Testis (tissue), 3 donors: Measurements from ENCODE around the gene CYP4X1. TPM values are rescaled to one million over a fixed set of nuclear protein-coding genes. Genes with fewer than 3 reads are reported as not detected.

Experiments used
- DNase-seq: peaks from one replicate; pipeline ENCODE4 v3.0.0-alpha.2; 2019
- H3K27ac ChIP-seq, 2 donors: fragments of 200-600 bp; sonication (generic); one replicate each; pipeline ENCODE4 v1.5.1; 2019
- H3K27me3 ChIP-seq: fragments of 200-600 bp; sonication (generic); one replicate; pipeline ENCODE4 v1.5.1; 2019
- H3K36me3 ChIP-seq: fragments of 200-600 bp; sonication (generic); one replicate; pipeline ENCODE4 v1.5.1; 2017; ENCODE audit warnings: low read depth; ENCODE audit errors: missing control alignments
- H3K4me1 ChIP-seq: fragments of 200-600 bp; sonication (generic); one replicate; pipeline ENCODE4 v1.5.1; 2019
- H3K4me3 ChIP-seq, 2 donors: fragments of 200-600 bp; sonication (generic); one replicate each; pipeline ENCODE4 v1.5.1; 2017 to 2019
- H3K9me3 ChIP-seq: fragments of 200-600 bp; sonication (generic); one replicate; pipeline ENCODE4 v1.5.1; 2017
- CTCF ChIP-seq, 3 experiments: fragments of 450-650 bp in 2 of 3; fragments of 200-600 bp in 1 of 3; sonication (generic) in 1 of 3; IDR thresholded peaks; one replicate each; pipeline ENCODE4 v1.5.1; 2016 to 2019; ENCODE audit warnings: antibody characterized with exemption in 3 of 3, mild to moderate bottlenecking in 2 of 3, moderate library complexity in 1 of 3
- POLR2A ChIP-seq: fragments of 450-650 bp; IDR thresholded peaks from one replicate; pipeline ENCODE4 v1.6.1; 2017; ENCODE audit warnings: antibody characterized with exemption, mild to moderate bottlenecking, moderate library complexity
- WGBS, 2 donors: methylation state at CpG; one replicate each; pipeline ENCODE4 v1.1.5; 2018; 5-methylcytosine and 5-hydroxymethylcytosine counted together
- intact Hi-C: fragments of 100-400 bp; cut with DNase I; formaldehyde crosslinking; loops from one replicate; pipeline ENCODE4 v1.15.1; 2023; ENCODE audit warnings: low total_unique reads
- polyA plus RNA-seq: library from polyadenylated mRNA; stranded (reverse); fragments of 350-450 nt; fragmentation: Illumina TruSeq; extraction: RNeasy Lipid Tissue Mini Kit (QIAGEN cat#74804); gene quantifications from one replicate; pipeline ENCODE4 v1.2.3, GENCODE V29; 2014; ENCODE audit warnings: low read depth, low replicate concordance; ENCODE audit not compliant: insufficient read depth
- total RNA-seq, 2 donors: library from RNA; depleted of rRNA; stranded (reverse); fragments of >200 nt; gene quantifications; one replicate each; pipeline ENCODE4 v1.2.3, GENCODE V29; 2016

Gene CYP4X1
- total and polyA plus RNA-seq, 3 donors from 2014 or later = 7.5 to 10.4 (median 9.4) TPM

GRCh38 chr1:47013293-47013692 is 10.2 kb upstream of the CYP4X1 start:
- no peaks in the 10 kb centered on the region for H3K27me3 ChIP-seq
- intact Hi-C loops = no loop called here
- H3K4me3 ChIP-seq = no peak overlapping the region
- H3K27ac ChIP-seq = no peak overlapping the region
- no peak for DNase-seq
- H3K4me1 ChIP-seq = no peaks in the 10 kb centered on the region
- TF ChIP-seq POLR2A = no peak
- TF ChIP-seq CTCF (IDR thresholded peaks at IDR 0.05) = no peak
- H3K36me3 ChIP-seq = no peaks in the 10 kb centered on the region
- no peaks in the 10 kb centered on the region for H3K9me3 ChIP-seq
- 57 to 65% methylated on average over 2 of the region's 2 CpGs for whole genome bisulfite sequencing, 2 donors

- TF ChIP-seq POLR2A (no peak), CTCF (IDR thresholded peaks at IDR 0.05) (no peak)
- intact Hi-C loops = no loop called here
- no peak for DNase-seq
- H3K27ac ChIP-seq = peak overlapping the region in 1 of 2 donors; percentile 16
- H3K4me1 ChIP-seq = no peaks in the 10 kb centered on the region
- H3K9me3 ChIP-seq = no peaks in the 10 kb centered on the region
- no peaks in the 10 kb centered on the region for H3K36me3 ChIP-seq
- no peak overlapping the region for H3K4me3 ChIP-seq
- WGBS, 2 donors = 52 to 73% methylated on average over 2 of the region's 2 CpGs
- H3K27me3 ChIP-seq = no peaks in the 10 kb centered on the region
Measured at GRCh38 chr1:47021070-47021469, 2.4 kb upstream of the CYP4X1 start.

GRCh38 chr1:47024141-47024801 is 802 bp downstream of the CYP4X1 start:
- H3K27me3 ChIP-seq = no peaks in the 10 kb centered on the region
- no peak for DNase-seq
- peaks cover 4% of the 10 kb centered on the region for H3K4me1 ChIP-seq
- H3K36me3 ChIP-seq = no peaks in the 10 kb centered on the region
- peak overlapping the region; percentile 37 to 61 for H3K4me3 ChIP-seq
- TF ChIP-seq CTCF (IDR thresholded peaks at IDR 0.05) (no peak), POLR2A (no peak)
- 26 to 28% methylated on average over 8 of the region's 8 CpGs for WGBS, 2 donors
- peak overlapping the region; percentile 48 to 70 for H3K27ac ChIP-seq
- no peaks in the 10 kb centered on the region for H3K9me3 ChIP-seq
- intact Hi-C loops = no loop called here

- Histone ChIP-seq H3K9me3 (no peaks in the 10 kb centered on the region), H3K4me3 (no peak overlapping the region), H3K27ac (no peak overlapping the region), H3K36me3 (no peaks in the 10 kb centered on the region), H3K27me3 (no peaks in the 10 kb centered on the region), H3K4me1 (peaks cover 8% of the 10 kb centered on the region)
- WGBS, 2 donors = 69 to 78% methylated on average over 3 of the region's 3 CpGs
- intact Hi-C loops = no loop called here
- DNase-seq = no peak
- TF ChIP-seq CTCF (IDR thresholded peaks at IDR 0.05) (no peak), POLR2A (no peak)
Measured at GRCh38 chr1:47030170-47030805, 6.8 kb downstream of the CYP4X1 start.

- TF ChIP-seq CTCF (IDR thresholded peaks at IDR 0.05) (no peak), POLR2A (no peak)
- Histone ChIP-seq H3K27ac (no peak overlapping the region), H3K36me3 (no peaks in the 10 kb centered on the region), H3K27me3 (no peaks in the 10 kb centered on the region), H3K4me1 (peaks cover 8% of the 10 kb centered on the region), H3K9me3 (no peaks in the 10 kb centered on the region), H3K4me3 (no peak overlapping the region)
- intact Hi-C loops = no loop called here
- no peak for DNase-seq
- 48 to 61% methylated on average over 3 of the region's 3 CpGs for WGBS, 2 donors
Measured at GRCh38 chr1:47031059-47031458, 7.6 kb downstream of the CYP4X1 start.
